Measurements from ENCODE around the gene UBE2O. TPM values are rescaled to one million over a fixed set of nuclear protein-coding genes. Genes with fewer than 3 reads are reported as not detected.

UBE2O gene
- total RNA-seq, 2 donors from 2014 or later = 46.7 to 66.9 TPM

- H3K27ac Mint-ChIP-seq = no peak overlapping the region
- peak overlapping the region; percentile 44 for H3K4me3 Mint-ChIP-seq
- DNase-seq (ENCODE audit: low spot score) (peak; percentile 80), ATAC-seq (peak; percentile 2 to 11)
- no peaks in the 10 kb centered on the region for H3K27me3 Mint-ChIP-seq
- peaks cover 0 to 12% of the 10 kb centered on the region in 2 donors for H3K4me1 Mint-ChIP-seq (ENCODE audit: low read depth in 2 of 2)
- H3K36me3 Mint-ChIP-seq = no peaks in the 10 kb centered on the region
- no peaks in the 10 kb centered on the region for H3K9me3 Mint-ChIP-seq
Observed at GRCh38 chr17:76384987-76385891, 67.7 kb downstream of the UBE2O start.

- no peaks in the 10 kb centered on the region for H3K36me3 Mint-ChIP-seq
- peak within 1 kb of the TSS; percentile 79 to 92 for H3K27ac Mint-ChIP-seq
- H3K9me3 Mint-ChIP-seq = no peaks in the 10 kb centered on the region
- peak; percentile 86 for DNase-seq (ENCODE audit: low spot score)
- peaks cover 0 to 16% of the 10 kb centered on the region in 2 donors for H3K4me1 Mint-ChIP-seq (ENCODE audit: low read depth in 2 of 2)
- peak; percentile 86 to 88 for ATAC-seq
- H3K4me3 Mint-ChIP-seq = peak within 1 kb of the TSS; percentile 94
- H3K27me3 Mint-ChIP-seq = no peaks in the 10 kb centered on the region
Observed at GRCh38 chr17:76384222-76384986, 68.5 kb downstream of the UBE2O start, which contains the start of gene SPHK1. Gene SPHK1 (plus strand): TSS chr17:76384609. CDS start chr17:76385645, 1,036 bp downstream.

GRCh38 chr17:76383546-76384221, 69.3 kb downstream of the UBE2O start:
- Mint-ChIP-seq H3K4me1 (ENCODE audit: low read depth in 2 of 2) (peaks cover 0 to 16% of the 10 kb centered on the region in 2 donors), H3K36me3 (no peaks in the 10 kb centered on the region), H3K4me3 (peak overlapping the region; percentile 94), H3K27me3 (no peaks in the 10 kb centered on the region), H3K27ac (peak overlapping the region; percentile 79 to 92), H3K9me3 (no peaks in the 10 kb centered on the region)
- DNase-seq (ENCODE audit: low spot score) (peak; percentile 69), ATAC-seq (peak; percentile 43 to 44)

DNA sequence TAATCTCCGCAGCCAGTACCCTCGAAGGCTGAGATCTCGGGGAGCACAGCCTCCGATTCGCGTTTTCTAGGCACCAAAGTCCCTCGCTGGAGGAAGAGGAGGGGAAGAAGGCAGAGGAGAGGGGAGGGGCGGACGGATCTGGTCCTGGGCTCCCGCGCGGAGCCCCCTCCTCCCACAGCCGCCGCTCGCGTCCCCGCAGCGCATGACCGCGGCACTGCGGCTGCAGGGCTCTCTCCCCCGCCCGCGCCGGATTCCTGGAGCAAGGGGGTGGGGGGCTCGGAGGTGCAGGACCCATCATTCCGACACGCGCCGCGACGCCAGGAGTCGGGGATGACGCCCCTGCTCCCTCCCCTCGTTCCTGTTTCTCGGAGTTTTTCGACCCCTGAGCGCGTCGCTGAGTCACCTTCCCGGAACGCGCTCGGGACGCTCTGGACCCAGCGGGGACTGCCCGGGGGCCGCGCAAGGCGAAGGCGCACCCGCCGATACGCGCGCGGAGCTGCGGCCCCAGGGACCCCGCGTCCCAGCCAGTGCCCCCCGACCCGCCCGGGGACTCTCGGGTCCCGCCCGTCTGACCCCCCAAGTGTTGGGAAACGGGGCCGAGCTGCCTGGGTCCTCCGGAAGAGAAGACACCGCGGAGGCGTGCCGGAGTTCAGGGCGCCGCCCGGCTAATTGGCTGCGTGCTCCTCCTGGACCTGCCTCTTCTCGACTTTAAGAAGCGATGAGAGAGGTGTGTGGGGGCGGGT, 70.0 kb downstream of the UBE2O start:
- Mint-ChIP-seq H3K27me3 (no peaks in the 10 kb centered on the region), H3K9me3 (no peaks in the 10 kb centered on the region), H3K27ac (peak overlapping the region; percentile 79 to 92), H3K4me1 (ENCODE audit: low read depth in 2 of 2) (peaks cover 0 to 18% of the 10 kb centered on the region in 2 donors), H3K4me3 (peak overlapping the region; percentile 94), H3K36me3 (no peaks in the 10 kb centered on the region)
- peak; percentile 86 for DNase-seq (ENCODE audit: low spot score)
- ATAC-seq = peak; percentile 71 to 79

GRCh38 chr17:76382351-76382802, 70.6 kb downstream of the UBE2O start:
- no peaks in the 10 kb centered on the region for H3K27me3 Mint-ChIP-seq
- DNase-seq (ENCODE audit: low spot score) (no peak), ATAC-seq (no peak)
- H3K27ac Mint-ChIP-seq = peak overlapping the region; percentile 43 to 78
- peak overlapping the region; percentile 94 for H3K4me3 Mint-ChIP-seq
- H3K36me3 Mint-ChIP-seq = no peaks in the 10 kb centered on the region
- H3K4me1 Mint-ChIP-seq (ENCODE audit: low read depth in 2 of 2) = peaks cover 0 to 18% of the 10 kb centered on the region in 2 donors
- no peaks in the 10 kb centered on the region for H3K9me3 Mint-ChIP-seq

DNA sequence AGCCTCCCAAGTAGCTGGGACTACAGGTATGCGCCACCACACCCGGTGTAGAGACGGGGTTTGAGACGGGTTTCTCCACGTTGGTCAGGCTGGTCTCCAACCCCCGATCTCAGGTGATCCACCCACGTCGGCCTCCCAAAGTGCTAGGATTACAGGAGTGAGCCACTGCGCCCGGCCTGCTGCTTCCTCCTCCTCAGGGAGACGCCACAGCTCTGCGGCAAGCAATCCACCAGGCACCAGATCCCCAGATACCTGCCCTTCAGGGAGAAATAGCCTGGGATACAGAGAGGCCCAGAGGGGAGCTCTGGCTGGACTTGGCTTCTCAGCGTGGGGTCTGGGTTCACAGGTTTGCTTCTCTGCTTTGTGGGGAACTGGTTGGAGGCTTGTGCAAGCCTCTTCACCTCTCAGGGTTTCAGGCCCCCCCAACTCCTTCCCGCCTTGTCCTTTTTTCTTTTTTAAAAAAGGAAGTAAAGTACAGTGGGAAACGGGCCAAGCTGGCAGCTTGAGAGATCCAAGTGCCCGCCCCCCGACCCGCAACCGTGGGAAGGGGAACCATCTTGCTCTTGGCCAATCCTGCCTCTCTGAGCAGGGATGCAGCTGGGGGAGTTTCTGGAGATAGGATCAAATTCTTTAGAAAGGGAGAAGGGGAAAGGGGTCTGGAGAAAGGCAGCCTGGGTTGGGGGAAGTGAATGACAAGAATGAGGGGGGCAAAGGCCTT, 71.2 kb downstream of the UBE2O start:
- Mint-ChIP-seq H3K27ac (no peak overlapping the region), H3K4me3 (peak overlapping the region; percentile 94), H3K27me3 (no peaks in the 10 kb centered on the region), H3K9me3 (no peaks in the 10 kb centered on the region), H3K4me1 (ENCODE audit: low read depth in 2 of 2) (peaks cover 0 to 14% of the 10 kb centered on the region in 2 donors), H3K36me3 (no peaks in the 10 kb centered on the region)
- DNase-seq (ENCODE audit: low spot score) (no peak), ATAC-seq (no peak)

GRCh38 chr17:76379646-76380376, 73.1 kb downstream of the UBE2O start:
- Mint-ChIP-seq H3K4me1 (ENCODE audit: low read depth in 2 of 2) (peaks cover 0 to 6% of the 10 kb centered on the region in 2 donors), H3K4me3 (no peak overlapping the region), H3K9me3 (no peaks in the 10 kb centered on the region), H3K36me3 (no peaks in the 10 kb centered on the region), H3K27ac (no peak overlapping the region), H3K27me3 (no peaks in the 10 kb centered on the region)
- no peak for ATAC-seq
- DNase-seq (ENCODE audit: low spot score) = no peak

DNA sequence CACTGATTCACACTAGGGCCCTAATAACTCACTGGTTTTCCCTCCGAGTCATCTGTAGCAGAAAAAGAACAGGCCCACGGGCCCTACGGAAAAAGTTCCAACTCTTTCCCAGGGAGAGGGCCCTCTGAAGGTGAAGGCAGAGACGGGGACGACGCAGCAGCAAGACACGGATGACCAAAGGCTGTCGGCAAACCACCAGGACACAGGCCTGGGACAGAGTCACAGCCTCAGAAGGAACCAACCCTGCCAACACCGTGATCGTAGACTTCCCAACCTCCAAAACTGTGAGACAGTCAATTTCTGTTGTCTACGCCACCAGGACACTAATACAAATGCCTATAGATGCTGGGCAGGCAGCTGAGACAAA, 73.7 kb downstream of the UBE2O start:
- H3K27me3 Mint-ChIP-seq = no peaks in the 10 kb centered on the region
- no peak overlapping the region for H3K27ac Mint-ChIP-seq
- H3K4me1 Mint-ChIP-seq (ENCODE audit: low read depth in 2 of 2) = peaks cover 0 to 6% of the 10 kb centered on the region in 2 donors
- no peaks in the 10 kb centered on the region for H3K36me3 Mint-ChIP-seq
- ATAC-seq = no peak
- no peaks in the 10 kb centered on the region for H3K9me3 Mint-ChIP-seq
- no peak overlapping the region for H3K4me3 Mint-ChIP-seq
- no peak for DNase-seq (ENCODE audit: low spot score)

GRCh38 chr17:76378548-76379274, 74.2 kb downstream of the UBE2O start:
- DNase-seq (ENCODE audit: low spot score) (no peak), ATAC-seq (no peak)
- Mint-ChIP-seq H3K27me3 (no peaks in the 10 kb centered on the region), H3K27ac (no peak overlapping the region), H3K4me1 (ENCODE audit: low read depth in 2 of 2) (peaks cover 0 to 6% of the 10 kb centered on the region in 2 donors), H3K36me3 (no peaks in the 10 kb centered on the region), H3K9me3 (no peaks in the 10 kb centered on the region), H3K4me3 (no peak overlapping the region)

GRCh38 chr17:76376318-76377133, 76.4 kb downstream of the UBE2O start:
- Mint-ChIP-seq H3K27me3 (no peaks in the 10 kb centered on the region), H3K4me3 (no peak overlapping the region), H3K27ac (no peak overlapping the region), H3K4me1 (ENCODE audit: low read depth in 2 of 2) (peaks cover 4 to 9% of the 10 kb centered on the region in 2 donors), H3K36me3 (no peaks in the 10 kb centered on the region), H3K9me3 (no peaks in the 10 kb centered on the region)
- ATAC-seq = no peak
- no peak for DNase-seq (ENCODE audit: low spot score)
